ENCODE data around the gene TAS2R43.

DNA sequence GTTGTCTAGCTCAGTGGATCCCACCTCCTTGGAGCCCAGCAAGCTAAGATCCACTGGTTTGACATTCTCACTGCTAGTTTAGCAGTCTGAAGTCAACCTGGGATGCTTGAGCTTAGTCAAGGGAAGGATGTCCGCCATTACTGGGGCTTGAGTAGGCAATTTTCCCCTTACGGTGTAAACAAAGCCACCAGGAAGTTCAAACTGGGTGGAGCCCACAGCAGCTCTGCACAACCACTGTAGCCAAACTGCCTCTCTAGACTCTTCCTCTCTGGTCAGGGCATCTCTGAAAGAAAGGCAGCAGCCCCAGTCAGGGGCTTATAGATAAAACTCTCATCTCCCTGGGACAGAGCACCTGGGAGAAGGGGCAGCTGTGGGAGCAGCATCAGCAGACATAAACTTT is 16.7 kb upstream of the TAS2R43 start:
- TF ChIP-seq, protein P1, sequence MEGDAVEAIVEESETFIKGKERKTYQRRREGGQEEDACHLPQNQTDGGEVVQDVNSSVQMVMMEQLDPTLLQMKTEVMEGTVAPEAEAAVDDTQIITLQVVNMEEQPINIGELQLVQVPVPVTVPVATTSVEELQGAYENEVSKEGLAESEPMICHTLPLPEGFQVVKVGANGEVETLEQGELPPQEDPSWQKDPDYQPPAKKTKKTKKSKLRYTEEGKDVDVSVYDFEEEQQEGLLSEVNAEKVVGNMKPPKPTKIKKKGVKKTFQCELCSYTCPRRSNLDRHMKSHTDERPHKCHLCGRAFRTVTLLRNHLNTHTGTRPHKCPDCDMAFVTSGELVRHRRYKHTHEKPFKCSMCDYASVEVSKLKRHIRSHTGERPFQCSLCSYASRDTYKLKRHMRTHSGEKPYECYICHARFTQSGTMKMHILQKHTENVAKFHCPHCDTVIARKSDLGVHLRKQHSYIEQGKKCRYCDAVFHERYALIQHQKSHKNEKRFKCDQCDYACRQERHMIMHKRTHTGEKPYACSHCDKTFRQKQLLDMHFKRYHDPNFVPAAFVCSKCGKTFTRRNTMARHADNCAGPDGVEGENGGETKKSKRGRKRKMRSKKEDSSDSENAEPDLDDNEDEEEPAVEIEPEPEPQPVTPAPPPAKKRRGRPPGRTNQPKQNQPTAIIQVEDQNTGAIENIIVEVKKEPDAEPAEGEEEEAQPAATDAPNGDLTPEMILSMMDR (IDR thresholded peaks at IDR 0.05; ENCODE audit: poor library complexity, severe bottlenecking) = no peak
- TF ChIP-seq EZH2 (IDR thresholded peaks at IDR 0.05; ENCODE audit: borderline replicate concordance, insufficient read depth, low read length, poor library complexity, severe bottlenecking) (no peak), POLR2AphosphoS5 (IDR thresholded peaks at IDR 0.05) (no peak)

Data from neural cell (in vitro differentiated cells).